Sigmoid colon (tissue), 4 donors: ENCODE results near the gene GMEB2.

ENCODE experiments used
- CTCF ChIP-seq, 4 experiments: fragments of 450-650 bp in 3 of 4; fragments of 200-600 bp in 1 of 4; IDR thresholded peaks; one replicate each; pipeline ENCODE4 v1.5.1; 2016 to 2019; ENCODE audit warnings: antibody characterized with exemption in 4 of 4, mild to moderate bottlenecking in 3 of 4, moderate library complexity in 2 of 4
- POLR2A ChIP-seq, 2 donors: fragments of 450-650 bp; IDR thresholded peaks; one replicate each; pipeline ENCODE4 v1.6.1; 2016; ENCODE audit warnings: antibody characterized with exemption in 2 of 2, mild to moderate bottlenecking in 2 of 2, moderate library complexity in 2 of 2
- POLR2AphosphoS5 ChIP-seq, 4 donors: sonication (generic); formaldehyde crosslinking; IDR thresholded peaks; one replicate each; pipeline ENCODE4 v1.6.1; 2017; ENCODE audit warnings: antibody characterized with exemption in 4 of 4

GRCh38 chr20:63558804-63559484 is 68.0 kb downstream of the GMEB2 start:
- no peak for TF ChIP-seq POLR2A (IDR thresholded peaks at IDR 0.05)
- no peak for TF ChIP-seq CTCF (IDR thresholded peaks at IDR 0.05)
- TF ChIP-seq POLR2AphosphoS5 (IDR thresholded peaks at IDR 0.05): no peak
